ENCODE measurements around the gene ANXA2. TPM values are rescaled to one million over a fixed set of nuclear protein-coding genes. Genes with fewer than 3 reads are reported as not detected.
A peak's percentile ranks its signal among the peaks of the same experiment; 100 is the strongest.

The ANXA2 gene
- total RNA-seq, 2 donors from 2014 or later, result 214 to 388 TPM

- Histone ChIP-seq H3K27ac (peak overlapping the region; percentile 33 to 37), H3K36me3 (peaks cover 41% of the 10 kb centered on the region), H3K4me3 (no peak overlapping the region), H3K27me3 (no peaks in the 10 kb centered on the region), H3K4me1 (peaks cover 0 to 67% of the 10 kb centered on the region in 2 donors), H3K9me3 (no peaks in the 10 kb centered on the region)
- DNase-seq (ENCODE audit: low spot score), result no peak
- TF ChIP-seq, protein P1, sequence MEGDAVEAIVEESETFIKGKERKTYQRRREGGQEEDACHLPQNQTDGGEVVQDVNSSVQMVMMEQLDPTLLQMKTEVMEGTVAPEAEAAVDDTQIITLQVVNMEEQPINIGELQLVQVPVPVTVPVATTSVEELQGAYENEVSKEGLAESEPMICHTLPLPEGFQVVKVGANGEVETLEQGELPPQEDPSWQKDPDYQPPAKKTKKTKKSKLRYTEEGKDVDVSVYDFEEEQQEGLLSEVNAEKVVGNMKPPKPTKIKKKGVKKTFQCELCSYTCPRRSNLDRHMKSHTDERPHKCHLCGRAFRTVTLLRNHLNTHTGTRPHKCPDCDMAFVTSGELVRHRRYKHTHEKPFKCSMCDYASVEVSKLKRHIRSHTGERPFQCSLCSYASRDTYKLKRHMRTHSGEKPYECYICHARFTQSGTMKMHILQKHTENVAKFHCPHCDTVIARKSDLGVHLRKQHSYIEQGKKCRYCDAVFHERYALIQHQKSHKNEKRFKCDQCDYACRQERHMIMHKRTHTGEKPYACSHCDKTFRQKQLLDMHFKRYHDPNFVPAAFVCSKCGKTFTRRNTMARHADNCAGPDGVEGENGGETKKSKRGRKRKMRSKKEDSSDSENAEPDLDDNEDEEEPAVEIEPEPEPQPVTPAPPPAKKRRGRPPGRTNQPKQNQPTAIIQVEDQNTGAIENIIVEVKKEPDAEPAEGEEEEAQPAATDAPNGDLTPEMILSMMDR (IDR thresholded peaks at IDR 0.05), result no peak
Measured at GRCh38 chr15:60379185-60379524, 18.6 kb downstream of the ANXA2 start.

DNA sequence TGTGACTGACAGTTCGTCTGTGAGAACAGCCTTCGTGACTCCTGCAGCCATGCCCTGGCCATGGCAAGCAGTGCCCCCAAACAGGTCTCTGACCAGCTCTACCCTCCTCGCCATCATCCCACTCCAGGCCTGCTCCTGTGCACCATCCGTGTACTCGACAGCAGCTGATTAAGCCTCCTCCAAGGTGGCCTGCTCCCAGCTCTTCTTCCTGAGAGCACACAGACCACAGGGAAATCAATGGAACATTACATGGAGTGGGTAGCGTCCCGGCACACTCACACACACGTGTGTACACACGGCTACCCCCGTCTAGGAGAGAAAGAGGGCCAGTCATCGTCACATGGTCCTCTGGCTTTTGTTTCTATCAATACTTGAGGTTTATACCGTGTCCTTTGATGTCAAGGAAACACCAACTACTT is 21.1 kb downstream of the ANXA2 start:
- no peak for DNase-seq (ENCODE audit: low spot score)
- H3K36me3 ChIP-seq, result peaks cover 28% of the 10 kb centered on the region
- TF ChIP-seq, protein P1 (IDR thresholded peaks at IDR 0.05), result no peak
- H3K4me3 ChIP-seq, result no peak overlapping the region
- no peaks in the 10 kb centered on the region for H3K27me3 ChIP-seq
- H3K9me3 ChIP-seq, result no peaks in the 10 kb centered on the region
- peak overlapping the region in 1 of 2 donors; percentile 32 for H3K27ac ChIP-seq
- H3K4me1 ChIP-seq, result peaks cover 0 to 73% of the 10 kb centered on the region in 2 donors

DNA sequence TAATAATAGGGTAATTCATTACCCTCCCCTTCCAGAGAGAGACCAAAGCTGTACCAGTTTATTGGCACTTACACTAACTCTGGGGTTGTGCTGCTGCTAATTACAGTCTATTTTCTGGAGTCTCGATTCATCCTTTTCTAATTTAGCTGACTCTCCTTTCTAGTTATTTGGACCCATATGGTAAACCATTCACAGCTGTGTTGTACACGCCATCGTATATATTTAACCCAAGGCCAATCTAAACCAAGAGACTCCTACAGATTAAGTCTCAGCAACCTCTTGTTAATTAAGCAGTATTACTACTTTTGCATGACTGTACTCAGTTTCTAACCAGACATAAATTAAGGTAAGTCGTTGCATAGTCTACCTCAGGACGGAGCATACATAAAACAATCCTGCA is 22.5 kb downstream of the ANXA2 start:
- DNase-seq (ENCODE audit: low spot score), result no peak
- Histone ChIP-seq H3K4me3 (no peak overlapping the region), H3K27ac (peak overlapping the region; percentile 79 to 80), H3K36me3 (peaks cover 20% of the 10 kb centered on the region), H3K27me3 (no peaks in the 10 kb centered on the region), H3K4me1 (peaks cover 0 to 87% of the 10 kb centered on the region in 2 donors), H3K9me3 (no peaks in the 10 kb centered on the region)
- TF ChIP-seq, protein P1 (IDR thresholded peaks at IDR 0.05), result no peak

GRCh38 chr15:60374628-60375081 is 23.1 kb downstream of the ANXA2 start:
- H3K9me3 ChIP-seq, result no peaks in the 10 kb centered on the region
- TF ChIP-seq, protein P1 (IDR thresholded peaks at IDR 0.05), result no peak
- H3K27me3 ChIP-seq, result no peaks in the 10 kb centered on the region
- no peak overlapping the region for H3K4me3 ChIP-seq
- peaks cover 20% of the 10 kb centered on the region for H3K36me3 ChIP-seq
- H3K27ac ChIP-seq, result peak overlapping the region; percentile 79 to 80
- H3K4me1 ChIP-seq, result peaks cover 0 to 84% of the 10 kb centered on the region in 2 donors
- peak; percentile 83 for DNase-seq (ENCODE audit: low spot score)

GRCh38 chr15:60374209-60374608 is 23.6 kb downstream of the ANXA2 start:
- H3K27ac ChIP-seq, result peak overlapping the region; percentile 79 to 80
- no peak for DNase-seq (ENCODE audit: low spot score)
- H3K4me3 ChIP-seq, result no peak overlapping the region
- H3K36me3 ChIP-seq, result peaks cover 20% of the 10 kb centered on the region
- H3K4me1 ChIP-seq, result peaks cover 0 to 80% of the 10 kb centered on the region in 2 donors
- no peaks in the 10 kb centered on the region for H3K9me3 ChIP-seq
- TF ChIP-seq, protein P1 (IDR thresholded peaks at IDR 0.05), result no peak
- H3K27me3 ChIP-seq, result no peaks in the 10 kb centered on the region

DNA sequence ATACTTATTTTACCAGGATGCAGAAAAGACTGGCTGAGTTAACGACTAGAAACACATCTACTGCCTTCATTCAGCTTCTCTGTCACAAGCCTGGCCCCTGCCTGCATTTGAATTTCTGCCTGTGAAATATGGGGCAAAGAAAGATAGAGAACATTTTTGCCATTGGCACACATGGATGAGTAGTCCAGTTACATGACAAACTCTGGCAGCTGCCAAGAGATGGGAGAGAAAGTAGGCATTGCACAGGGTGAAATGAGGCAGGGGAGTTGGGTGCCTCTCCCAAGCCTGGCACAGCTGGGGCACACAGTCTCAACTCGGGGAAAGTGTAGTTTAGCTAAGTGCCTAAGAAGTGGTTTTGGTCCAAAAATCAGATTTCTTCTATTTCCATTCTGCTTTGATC is 24.0 kb downstream of the ANXA2 start:
- Histone ChIP-seq H3K4me1 (peaks cover 0 to 75% of the 10 kb centered on the region in 2 donors), H3K27ac (peak overlapping the region; percentile 79 to 80), H3K4me3 (no peak overlapping the region), H3K9me3 (no peaks in the 10 kb centered on the region), H3K27me3 (no peaks in the 10 kb centered on the region), H3K36me3 (peaks cover 20% of the 10 kb centered on the region)
- TF ChIP-seq, protein P1 (IDR thresholded peaks at IDR 0.05), result no peak
- DNase-seq (ENCODE audit: low spot score), result no peak
